ENCODE results near the gene DDX55. TPM values are rescaled to one million over a fixed set of nuclear protein-coding genes. Genes with fewer than 3 reads are reported as not detected.

Gene DDX55
- total and polyA plus RNA-seq, 2 experiments from 2014 or later, result 21.7 to 23.0 TPM

DNA sequence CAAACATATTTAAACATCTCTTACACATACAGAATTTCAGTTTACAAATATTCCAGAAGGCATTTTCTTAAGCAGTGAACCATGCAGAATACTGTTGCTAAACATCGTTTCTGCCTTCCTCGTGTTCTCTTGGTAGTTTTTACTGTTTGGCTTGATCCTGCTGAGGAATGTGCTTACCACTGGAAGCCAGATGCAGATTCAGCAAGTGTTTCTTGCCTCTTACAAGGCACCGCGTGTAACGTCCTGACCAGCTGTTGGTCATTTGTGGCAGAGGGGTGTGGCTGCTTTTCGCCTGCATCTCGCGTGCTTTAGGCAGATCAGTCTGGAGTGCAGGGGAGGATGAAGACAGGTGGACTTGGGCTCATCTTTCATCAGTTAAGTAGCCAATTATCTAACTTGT, 19.2 kb downstream of the DDX55 start:
- DNase-seq (ENCODE audit: low spot score), result no peak

DNA sequence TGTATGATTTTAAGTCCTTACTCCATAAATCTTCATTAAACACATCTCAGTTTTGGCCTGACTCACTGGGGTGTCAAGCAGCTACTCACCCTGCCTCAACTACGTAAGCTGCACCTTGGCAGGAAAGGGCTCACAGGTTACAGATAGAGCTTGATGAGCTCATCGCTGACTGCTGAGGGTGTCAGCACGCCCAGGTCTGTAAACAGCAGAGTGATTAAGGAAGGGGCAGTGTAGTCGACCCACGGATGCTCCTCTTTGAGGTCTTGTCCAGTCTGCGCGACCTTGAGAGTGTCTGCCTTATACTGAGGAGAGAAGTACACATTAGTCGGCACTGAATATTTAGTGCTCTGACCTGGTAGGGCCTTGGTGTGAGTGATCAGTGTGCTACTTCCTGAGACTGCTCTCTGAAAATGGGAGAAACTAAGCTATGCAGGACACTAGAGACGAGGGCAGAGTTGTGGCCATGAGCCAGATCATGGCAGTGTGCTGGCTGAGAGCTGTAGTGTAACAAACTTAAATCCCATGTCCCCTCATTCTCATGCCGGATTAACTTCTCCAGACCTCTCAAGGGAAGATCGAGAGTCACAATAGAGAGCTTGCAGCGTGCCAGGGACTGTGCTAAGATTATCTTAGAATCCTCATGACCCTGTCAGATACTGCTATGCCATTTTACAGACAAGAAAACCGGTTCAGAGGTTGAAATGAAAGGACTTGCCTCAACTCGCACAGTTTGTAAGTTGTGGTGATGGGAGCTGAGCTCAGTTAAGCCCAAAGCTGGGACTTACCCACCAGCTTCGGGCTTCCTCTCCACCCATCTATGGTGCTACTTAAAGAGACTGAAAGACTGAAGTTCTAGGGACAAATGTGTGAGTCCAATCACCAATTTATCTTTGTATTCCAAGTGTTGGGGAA, 20.0 kb downstream of the DDX55 start:
- Histone ChIP-seq H3K27me3 (no peaks in the 10 kb centered on the region), H3K36me3 (replicated peaks; ENCODE audit: insufficient read depth, low read depth) (no peaks in the 10 kb centered on the region), H4K20me1 (ENCODE audit: insufficient read depth, poor library complexity, severe bottlenecking) (no peaks in the 10 kb centered on the region), H2AFZ (no peak overlapping the region), H3K27ac (no peak overlapping the region), H3K79me2 (no peaks in the 10 kb centered on the region), H3K9me2 (replicated peaks; ENCODE audit: insufficient read depth) (no peaks in the 10 kb centered on the region), H3K4me3 (no peak overlapping the region), H3K9me3 (ENCODE audit: low read depth) (no peaks in the 10 kb centered on the region), H3K4me2 (no peak overlapping the region), H3K4me1 (ENCODE audit: insufficient read depth) (no peaks in the 10 kb centered on the region)
- no peak for DNase-seq (ENCODE audit: low spot score)
- 88% methylated on average over 15 of the region's 15 CpGs for WGBS (ENCODE audit: low lambda C conversion rate, missing lambda C conversion rate)
- no peak for TF ChIP-seq EZH2phosphoT487 (IDR thresholded peaks at IDR 0.05; ENCODE audit: low read depth, severe bottlenecking, unreplicated experiment)
- TF ChIP-seq, protein P1, sequence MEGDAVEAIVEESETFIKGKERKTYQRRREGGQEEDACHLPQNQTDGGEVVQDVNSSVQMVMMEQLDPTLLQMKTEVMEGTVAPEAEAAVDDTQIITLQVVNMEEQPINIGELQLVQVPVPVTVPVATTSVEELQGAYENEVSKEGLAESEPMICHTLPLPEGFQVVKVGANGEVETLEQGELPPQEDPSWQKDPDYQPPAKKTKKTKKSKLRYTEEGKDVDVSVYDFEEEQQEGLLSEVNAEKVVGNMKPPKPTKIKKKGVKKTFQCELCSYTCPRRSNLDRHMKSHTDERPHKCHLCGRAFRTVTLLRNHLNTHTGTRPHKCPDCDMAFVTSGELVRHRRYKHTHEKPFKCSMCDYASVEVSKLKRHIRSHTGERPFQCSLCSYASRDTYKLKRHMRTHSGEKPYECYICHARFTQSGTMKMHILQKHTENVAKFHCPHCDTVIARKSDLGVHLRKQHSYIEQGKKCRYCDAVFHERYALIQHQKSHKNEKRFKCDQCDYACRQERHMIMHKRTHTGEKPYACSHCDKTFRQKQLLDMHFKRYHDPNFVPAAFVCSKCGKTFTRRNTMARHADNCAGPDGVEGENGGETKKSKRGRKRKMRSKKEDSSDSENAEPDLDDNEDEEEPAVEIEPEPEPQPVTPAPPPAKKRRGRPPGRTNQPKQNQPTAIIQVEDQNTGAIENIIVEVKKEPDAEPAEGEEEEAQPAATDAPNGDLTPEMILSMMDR (IDR thresholded peaks at IDR 0.05; ENCODE audit: poor library complexity), result no peak
- TF ChIP-seq EZH2 (IDR thresholded peaks at IDR 0.05; ENCODE audit: borderline replicate concordance), result no peak

More for the DNA sequence above, 19.2 kb downstream of the DDX55 start:
- H3K4me1 ChIP-seq (ENCODE audit: insufficient read depth), result no peaks in the 10 kb centered on the region
- TF ChIP-seq EZH2phosphoT487 (IDR thresholded peaks at IDR 0.05; ENCODE audit: low read depth, severe bottlenecking, unreplicated experiment), result no peak
- TF ChIP-seq EZH2 (IDR thresholded peaks at IDR 0.05; ENCODE audit: borderline replicate concordance), result no peak
- TF ChIP-seq, protein P1 (IDR thresholded peaks at IDR 0.05; ENCODE audit: poor library complexity), result no peak
- H4K20me1 ChIP-seq (ENCODE audit: insufficient read depth, poor library complexity, severe bottlenecking), result no peaks in the 10 kb centered on the region
- H3K36me3 ChIP-seq (replicated peaks; ENCODE audit: insufficient read depth, low read depth), result no peaks in the 10 kb centered on the region
- H3K9me3 ChIP-seq (ENCODE audit: low read depth), result no peaks in the 10 kb centered on the region
- H3K4me2 ChIP-seq, result no peak overlapping the region
- no peak overlapping the region for H2AFZ ChIP-seq
- no peak overlapping the region for H3K27ac ChIP-seq
- H3K9me2 ChIP-seq (replicated peaks; ENCODE audit: insufficient read depth), result no peaks in the 10 kb centered on the region
- no peaks in the 10 kb centered on the region for H3K27me3 ChIP-seq
- H3K79me2 ChIP-seq, result no peaks in the 10 kb centered on the region
- 86% methylated on average over 8 of the region's 8 CpGs for WGBS (ENCODE audit: low lambda C conversion rate, missing lambda C conversion rate)
- H3K4me3 ChIP-seq, result no peak overlapping the region

DNA sequence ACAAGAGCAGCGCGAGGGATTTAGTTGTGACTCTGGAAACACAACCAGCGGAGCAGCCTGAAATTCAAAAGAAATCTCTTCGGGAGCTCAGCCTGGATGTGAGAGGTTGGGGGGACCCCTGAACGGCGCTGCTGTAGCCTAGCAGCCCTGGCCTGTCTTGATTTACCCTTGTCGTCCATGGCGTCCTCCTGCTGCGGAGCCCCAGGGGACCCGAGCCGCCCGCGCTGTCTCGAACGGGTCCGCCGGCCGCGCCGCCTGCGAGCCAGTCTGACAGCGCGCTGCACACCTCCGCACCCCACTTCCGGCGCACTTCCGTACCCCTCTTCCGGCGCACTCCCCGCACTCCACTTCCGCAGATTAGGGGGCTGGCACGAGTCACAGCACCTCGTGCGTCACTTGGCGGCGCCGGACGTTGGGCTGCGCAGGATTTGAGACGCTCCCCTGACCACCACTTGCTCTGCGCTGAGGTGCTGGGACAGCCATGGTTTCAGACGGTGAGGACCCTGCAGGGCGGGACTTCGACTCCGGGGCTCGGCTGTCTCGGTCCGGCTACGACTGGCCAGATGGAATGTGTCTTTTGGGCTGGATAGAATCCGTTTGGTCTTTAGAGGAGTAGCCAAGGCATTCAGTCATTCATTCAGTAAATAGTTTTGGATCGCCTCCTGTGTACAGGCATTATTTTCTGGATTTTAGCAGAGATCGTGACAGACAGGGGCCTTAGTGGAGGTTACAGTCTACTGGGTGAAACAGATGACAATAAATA, 31.7 kb downstream of the DDX55 start, which contains the start of the genes EIF2B1 and GTF2H3:
EIF2B1 (minus strand) TSS at position 308 of the 763 bp plus-strand sequence; CDS start at position 179, 129 bp downstream.
GTF2H3 (plus strand) TSS at position 451 of the 763 bp plus-strand sequence; CDS start at position 482, 31 bp downstream.
- peaks cover 30% of the 10 kb centered on the region for H3K79me2 ChIP-seq
- TF ChIP-seq, protein P1 (IDR thresholded peaks at IDR 0.05; ENCODE audit: poor library complexity), result no peak
- no peak for TF ChIP-seq EZH2 (IDR thresholded peaks at IDR 0.05; ENCODE audit: borderline replicate concordance)
- no peak for TF ChIP-seq EZH2phosphoT487 (IDR thresholded peaks at IDR 0.05; ENCODE audit: low read depth, severe bottlenecking, unreplicated experiment)

More for the DNA sequence above, 31.7 kb downstream of the DDX55 start, which contains the start of the genes EIF2B1 and GTF2H3:
- Histone ChIP-seq H3K4me3 (peak within 1 kb of the TSS; percentile 89), H3K27ac (peak within 1 kb of the TSS; percentile 96), H3K4me1 (ENCODE audit: insufficient read depth) (peaks cover 8% of the 10 kb centered on the region), H2AFZ (peak within 1 kb of the TSS; percentile 89), H4K20me1 (ENCODE audit: insufficient read depth, poor library complexity, severe bottlenecking) (no peaks in the 10 kb centered on the region), H3K4me2 (peak within 1 kb of the TSS; percentile 95), H3K27me3 (no peaks in the 10 kb centered on the region), H3K9me3 (ENCODE audit: low read depth) (no peaks in the 10 kb centered on the region), H3K9me2 (replicated peaks; ENCODE audit: insufficient read depth) (no peaks in the 10 kb centered on the region), H3K36me3 (replicated peaks; ENCODE audit: insufficient read depth, low read depth) (no peaks in the 10 kb centered on the region)
- DNase-seq (ENCODE audit: low spot score), result peak; percentile 98
- 1% methylated on average over 52 of the region's 52 CpGs for WGBS (ENCODE audit: low lambda C conversion rate, missing lambda C conversion rate)
